ENCODE measurements around the gene PROC.

Gene PROC

DNA sequence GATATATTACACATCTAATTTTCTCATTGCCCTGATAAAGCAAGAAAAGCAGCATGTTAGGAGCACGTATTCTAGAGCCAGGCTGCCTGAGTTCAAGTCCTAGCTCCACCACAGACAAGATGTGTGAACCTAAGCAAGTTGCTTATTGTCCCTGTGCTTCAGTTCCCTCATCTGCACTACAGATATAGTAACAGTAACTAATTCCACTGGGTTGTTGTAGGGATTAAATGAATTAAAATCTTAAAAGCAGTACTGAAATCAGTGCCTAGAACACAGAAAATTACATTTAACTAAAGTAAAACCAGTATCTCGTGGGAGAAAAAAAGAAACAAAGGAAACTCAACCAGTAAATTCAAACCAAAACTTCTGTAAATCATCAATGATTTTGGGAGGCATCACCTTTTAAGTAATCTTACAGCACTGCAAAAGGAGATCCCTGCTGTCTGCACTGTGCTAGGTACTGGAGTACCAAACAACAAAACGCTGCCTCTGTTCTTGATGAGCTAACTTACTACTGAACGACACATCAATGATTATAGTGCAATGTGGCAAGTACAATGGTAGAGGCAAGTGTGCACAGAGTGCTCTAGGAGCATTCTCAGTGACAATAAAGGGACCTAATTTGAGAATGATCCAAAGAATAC lies 38.4 kb upstream of the PROC start:
- TF ChIP-seq, protein P1, sequence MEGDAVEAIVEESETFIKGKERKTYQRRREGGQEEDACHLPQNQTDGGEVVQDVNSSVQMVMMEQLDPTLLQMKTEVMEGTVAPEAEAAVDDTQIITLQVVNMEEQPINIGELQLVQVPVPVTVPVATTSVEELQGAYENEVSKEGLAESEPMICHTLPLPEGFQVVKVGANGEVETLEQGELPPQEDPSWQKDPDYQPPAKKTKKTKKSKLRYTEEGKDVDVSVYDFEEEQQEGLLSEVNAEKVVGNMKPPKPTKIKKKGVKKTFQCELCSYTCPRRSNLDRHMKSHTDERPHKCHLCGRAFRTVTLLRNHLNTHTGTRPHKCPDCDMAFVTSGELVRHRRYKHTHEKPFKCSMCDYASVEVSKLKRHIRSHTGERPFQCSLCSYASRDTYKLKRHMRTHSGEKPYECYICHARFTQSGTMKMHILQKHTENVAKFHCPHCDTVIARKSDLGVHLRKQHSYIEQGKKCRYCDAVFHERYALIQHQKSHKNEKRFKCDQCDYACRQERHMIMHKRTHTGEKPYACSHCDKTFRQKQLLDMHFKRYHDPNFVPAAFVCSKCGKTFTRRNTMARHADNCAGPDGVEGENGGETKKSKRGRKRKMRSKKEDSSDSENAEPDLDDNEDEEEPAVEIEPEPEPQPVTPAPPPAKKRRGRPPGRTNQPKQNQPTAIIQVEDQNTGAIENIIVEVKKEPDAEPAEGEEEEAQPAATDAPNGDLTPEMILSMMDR (IDR thresholded peaks at IDR 0.05): no peak

DNA sequence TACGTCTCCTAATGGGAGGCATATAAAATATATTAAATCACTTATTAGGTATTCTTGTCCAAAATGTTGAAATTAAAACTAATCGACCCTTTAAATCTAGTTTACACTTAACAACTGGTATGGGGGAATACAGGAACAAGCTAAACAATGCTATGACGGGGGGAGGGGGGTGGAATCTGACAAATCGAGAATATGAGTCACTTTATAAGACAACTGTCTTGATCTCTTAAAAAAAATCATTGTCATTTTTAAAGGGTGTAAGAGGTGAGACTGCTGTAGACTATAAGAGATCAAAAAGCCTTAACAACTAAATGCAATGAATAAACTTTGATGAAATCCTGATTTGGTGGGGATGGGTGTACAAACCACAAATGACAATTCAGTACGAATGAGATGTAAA lies 36.5 kb upstream of the PROC start:
- TF ChIP-seq, protein P1 (IDR thresholded peaks at IDR 0.05): no peak

DNA sequence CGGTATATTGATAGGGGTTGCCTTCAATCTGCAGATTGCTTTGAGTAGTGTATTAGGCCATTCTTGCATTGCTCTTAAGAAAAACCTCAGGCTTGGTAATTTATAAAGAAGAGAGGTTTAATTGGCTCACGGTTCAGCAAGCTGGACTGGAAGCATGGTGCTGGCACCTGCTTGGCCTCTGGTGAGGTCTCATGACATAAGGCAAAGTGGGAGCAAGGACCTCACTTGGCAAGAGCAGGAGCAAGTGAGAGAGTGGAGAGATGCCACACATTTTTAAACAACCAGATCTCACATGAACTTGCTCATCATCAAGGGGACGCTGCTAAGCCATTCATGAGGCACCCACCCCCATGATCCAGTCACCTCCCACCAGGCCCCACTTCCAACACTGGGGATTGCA lies 35.4 kb upstream of the PROC start:
- TF ChIP-seq, protein P1 (IDR thresholded peaks at IDR 0.05): no peak

DNA sequence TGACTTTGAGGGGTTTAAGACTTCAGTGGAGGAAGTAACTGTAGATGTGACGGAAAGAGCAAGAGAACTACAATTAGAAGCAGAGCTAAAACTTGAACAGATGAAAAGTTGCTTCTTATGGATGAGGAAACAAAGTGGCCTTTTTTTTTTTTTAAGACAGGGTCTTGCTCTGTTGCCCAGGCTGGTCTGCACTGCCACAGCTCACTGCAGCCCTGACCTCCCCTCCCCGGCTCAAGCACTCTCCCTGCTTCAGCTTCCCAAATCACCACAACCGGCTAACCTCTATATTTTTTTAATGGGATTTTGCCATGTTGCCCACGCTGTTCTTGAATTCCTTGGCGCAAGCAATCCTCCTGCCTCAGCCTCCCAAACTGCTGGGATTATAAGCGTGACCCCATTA lies 33.7 kb upstream of the PROC start:
- TF ChIP-seq, protein P1 (IDR thresholded peaks at IDR 0.05): no peak

DNA sequence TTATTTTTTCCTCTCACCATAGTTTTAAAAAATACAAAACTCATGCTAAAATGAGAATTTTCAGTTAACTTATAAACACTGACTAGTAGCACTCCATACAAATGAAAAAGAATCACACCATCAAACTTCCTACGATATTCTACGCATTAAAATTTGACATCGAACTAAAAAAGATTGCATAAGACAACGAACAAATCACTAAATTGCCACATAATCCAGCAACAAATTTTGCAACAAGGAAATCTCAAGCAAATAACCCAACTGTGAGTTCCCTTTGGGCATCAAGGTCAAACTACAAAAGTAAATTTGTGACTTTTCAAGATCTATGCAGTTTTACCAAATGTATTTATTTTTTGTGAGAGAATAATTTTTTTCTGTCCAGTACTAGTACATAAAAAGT lies 32.0 kb upstream of the PROC start:
- TF ChIP-seq, protein P1 (IDR thresholded peaks at IDR 0.05): no peak

DNA sequence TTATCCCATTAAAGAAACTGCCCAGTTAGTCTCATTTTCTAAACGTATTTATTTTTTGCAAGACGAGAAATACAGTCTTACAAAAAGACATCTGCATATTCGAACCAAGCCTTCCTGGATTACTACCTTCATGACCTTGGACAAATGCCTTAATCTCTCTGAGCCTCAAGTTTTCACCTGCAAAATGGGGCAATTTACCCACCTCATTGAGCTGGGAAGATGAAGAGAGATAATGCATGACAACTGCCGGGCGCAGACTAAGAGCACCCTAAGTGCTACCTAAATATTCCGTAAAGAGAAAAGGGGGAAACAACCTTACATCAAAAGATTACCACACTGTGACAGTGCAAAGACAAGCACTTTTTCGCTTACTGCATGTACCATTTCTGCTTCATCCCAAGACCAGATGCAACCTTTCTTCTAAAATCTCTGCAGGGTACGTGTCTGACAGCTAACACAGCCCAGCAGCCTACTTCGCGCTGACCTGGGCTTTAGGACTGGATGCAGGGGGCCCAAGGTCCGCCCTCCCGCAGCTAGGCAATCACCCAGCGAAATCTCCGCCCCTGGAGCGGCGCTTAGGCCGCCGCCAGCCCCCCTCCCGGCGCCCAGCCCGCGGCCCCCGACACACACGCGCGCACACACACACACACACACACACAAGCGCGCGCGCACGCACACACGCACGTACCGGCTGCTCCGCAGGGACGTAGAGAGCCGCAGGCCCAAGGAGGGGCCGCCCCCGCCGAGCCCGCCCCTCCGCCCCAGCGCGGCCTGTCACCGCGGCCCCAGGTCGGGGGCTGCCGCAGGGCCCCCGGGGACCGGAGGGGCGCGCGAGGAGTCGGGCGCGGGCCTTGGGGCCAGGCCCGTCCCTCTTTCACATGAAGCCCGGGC lies 31.2 kb upstream of the PROC start:
- TF ChIP-seq, protein P1 (IDR thresholded peaks at IDR 0.05): no peak

DNA sequence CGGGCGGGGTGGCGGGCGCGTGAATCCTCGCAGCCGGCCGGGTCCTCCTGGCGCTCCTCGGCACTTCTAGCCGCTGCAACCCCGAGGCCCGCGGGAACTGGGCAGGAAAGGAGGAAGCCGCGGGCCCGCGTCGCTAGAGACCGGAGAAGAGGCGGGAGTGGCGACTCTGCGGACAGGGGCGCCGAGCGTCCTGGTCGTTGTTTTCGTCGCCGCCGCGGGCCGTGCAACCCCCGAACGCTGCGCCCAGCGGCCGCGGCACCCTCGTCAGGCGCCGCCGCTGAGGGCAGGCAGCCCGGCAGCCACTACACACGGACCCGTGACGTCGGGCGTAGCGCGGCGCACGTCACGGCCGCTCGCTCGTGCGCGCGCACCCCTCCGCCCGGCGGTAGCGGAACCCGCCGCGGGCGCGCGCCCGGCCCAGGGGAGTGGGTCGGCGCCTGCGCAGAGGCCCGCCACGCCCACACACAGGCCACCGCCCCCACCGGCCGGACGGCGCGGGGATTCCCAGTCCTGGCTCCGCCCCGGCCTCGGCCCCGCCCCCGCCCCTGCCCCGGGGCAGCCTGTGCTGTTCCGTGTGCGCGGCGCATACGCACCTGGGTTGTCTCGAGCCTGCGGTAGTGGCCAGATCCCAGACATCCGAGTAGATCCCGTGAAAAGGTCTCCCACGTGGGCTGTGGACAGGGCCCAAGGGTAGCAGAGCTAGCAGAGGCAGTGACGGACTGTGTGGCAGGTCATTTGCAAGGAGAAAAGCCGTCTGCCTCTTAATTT lies 30.4 kb upstream of the PROC start, which contains the start of gene MAP3K2:
Gene MAP3K2, minus strand, starts transcription at position 321 of the 768 bp plus-strand sequence. CDS start 44,846 bp downstream, outside the sequence.
- TF ChIP-seq, protein P1 (IDR thresholded peaks at IDR 0.05): no peak
